ENCODE measurements around the gene TCFL5. TPM values are rescaled to one million over a fixed set of nuclear protein-coding genes. Genes with fewer than 3 reads are reported as not detected.

TCFL5 gene
- total RNA-seq, 4 donors from 2014 or later: 2.6 to 6.6 (median 5.0) TPM

GRCh38 chr20:62815066-62815991 is 46.3 kb downstream of the TCFL5 start:
- no peak overlapping the region for H3K4me3 ChIP-seq
- peaks cover 8 to 45% (median 19%) of the 10 kb centered on the region in 4 donors for H3K4me1 ChIP-seq

DNA sequence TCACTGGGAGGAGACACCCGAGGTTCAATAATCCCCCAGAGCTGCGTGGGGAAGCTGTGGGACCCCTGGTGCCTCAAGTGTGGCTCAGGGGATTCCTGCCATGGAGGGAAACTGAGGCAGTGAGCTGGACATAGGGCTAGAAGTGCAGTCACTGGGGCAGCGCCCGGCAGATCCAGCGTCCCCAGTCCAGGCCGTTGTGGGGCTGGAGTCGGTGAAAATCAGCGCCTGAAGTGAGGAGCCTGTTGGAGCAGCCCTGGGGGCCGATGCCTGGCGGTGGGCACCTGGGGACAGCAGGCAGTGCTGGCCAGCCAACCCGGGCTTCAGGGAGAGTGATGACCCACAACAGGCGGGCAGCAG is 46.9 kb downstream of the TCFL5 start:
- TF ChIP-seq CTCF (IDR thresholded peaks at IDR 0.05) (no peak), POLR2A (IDR thresholded peaks at IDR 0.05) (no peak)
- Histone ChIP-seq H3K9me3 (no peaks in the 10 kb centered on the region), H3K27ac (no peak overlapping the region), H3K27me3 (peaks cover 0 to 38% of the 10 kb centered on the region in 2 donors), H3K4me1 (peaks cover 8 to 45% (median 19%) of the 10 kb centered on the region in 4 donors), H3K36me3 (peaks cover 0 to 38% (median 0%) of the 10 kb centered on the region in 3 donors), H3K4me3 (no peak overlapping the region)
- no peak for DNase-seq

More at GRCh38 chr20:62815066-62815991, 46.3 kb downstream of the TCFL5 start:
- H3K27me3 ChIP-seq: peaks cover 0 to 38% of the 10 kb centered on the region in 2 donors
- no peak for TF ChIP-seq POLR2A (IDR thresholded peaks at IDR 0.05)
- no peak for TF ChIP-seq CTCF (IDR thresholded peaks at IDR 0.05)
- peaks cover 0 to 32% (median 0%) of the 10 kb centered on the region in 3 donors for H3K36me3 ChIP-seq
- no peak for DNase-seq
- no peaks in the 10 kb centered on the region for H3K9me3 ChIP-seq
- H3K27ac ChIP-seq: no peak overlapping the region

- no peak for TF ChIP-seq CTCF (IDR thresholded peaks at IDR 0.05)
- no peak for TF ChIP-seq POLR2A (IDR thresholded peaks at IDR 0.05)
- Histone ChIP-seq H3K27me3 (peaks cover 0 to 38% of the 10 kb centered on the region in 2 donors), H3K4me1 (peaks cover 8 to 40% (median 19%) of the 10 kb centered on the region in 4 donors), H3K36me3 (peaks cover 0 to 43% (median 0%) of the 10 kb centered on the region in 3 donors), H3K4me3 (no peak overlapping the region), H3K9me3 (no peaks in the 10 kb centered on the region), H3K27ac (no peak overlapping the region)
- no peak for DNase-seq
Measured at GRCh38 chr20:62814060-62814708, 47.4 kb downstream of the TCFL5 start.

DNA sequence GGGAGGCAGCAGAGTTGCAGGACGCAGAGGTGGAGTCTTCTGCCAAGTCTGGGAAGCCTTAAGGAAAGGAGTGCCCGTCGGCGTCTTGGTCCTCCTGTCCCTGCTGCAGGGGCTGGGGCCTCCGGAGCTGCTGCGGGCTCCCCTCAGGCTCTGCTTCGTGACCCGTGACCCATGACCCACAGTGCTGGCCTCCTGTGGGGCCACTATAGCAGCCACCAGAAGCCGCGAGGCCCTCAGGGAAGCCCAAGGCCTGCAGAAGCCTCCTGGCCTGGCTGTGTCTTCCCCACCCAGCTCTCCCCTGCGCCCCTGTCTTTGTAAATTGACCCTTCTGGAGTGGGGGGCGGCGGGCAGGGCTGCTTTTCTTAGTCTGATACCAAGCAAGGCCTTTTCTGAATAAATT is 48.0 kb downstream of the TCFL5 start:
- DNase-seq: no peak
- Histone ChIP-seq H3K27me3 (peaks cover 0 to 36% of the 10 kb centered on the region in 2 donors), H3K9me3 (no peaks in the 10 kb centered on the region), H3K4me1 (peaks cover 8 to 34% (median 16%) of the 10 kb centered on the region in 4 donors), H3K4me3 (no peak overlapping the region), H3K27ac (no peak overlapping the region), H3K36me3 (peaks cover 0 to 48% (median 0%) of the 10 kb centered on the region in 3 donors)
- no peak for TF ChIP-seq POLR2A (IDR thresholded peaks at IDR 0.05)
- TF ChIP-seq CTCF (IDR thresholded peaks at IDR 0.05): no peak

DNA sequence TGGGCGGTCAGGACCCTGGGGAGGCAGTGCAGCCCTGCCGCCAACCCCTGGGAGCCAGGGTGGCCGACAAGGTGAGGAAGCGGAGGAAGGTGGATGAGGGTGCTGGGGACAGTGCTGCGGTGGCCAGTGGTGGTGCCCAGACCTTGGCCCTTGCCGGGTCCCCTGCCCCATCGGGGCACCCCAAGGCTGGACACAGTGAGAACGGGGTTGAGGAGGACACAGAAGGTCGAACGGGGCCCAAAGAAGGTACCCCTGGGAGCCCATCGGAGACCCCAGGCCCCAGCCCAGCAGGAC is 48.8 kb downstream of the TCFL5 start:
- Histone ChIP-seq H3K4me1 (peaks cover 8 to 33% (median 16%) of the 10 kb centered on the region in 4 donors), H3K27me3 (peaks cover 0 to 29% of the 10 kb centered on the region in 2 donors), H3K9me3 (no peaks in the 10 kb centered on the region), H3K4me3 (no peak overlapping the region), H3K27ac (no peak overlapping the region), H3K36me3 (peaks cover 0 to 55% (median 0%) of the 10 kb centered on the region in 3 donors)
- TF ChIP-seq CTCF (IDR thresholded peaks at IDR 0.05) (no peak), POLR2A (IDR thresholded peaks at IDR 0.05) (no peak)
- DNase-seq: no peak

All from Peyer's patch (tissue), 4 donors.